Smooth muscle cell (in vitro differentiated cells): ENCODE measurements around the gene MBOAT1. TPM values are rescaled to one million over a fixed set of nuclear protein-coding genes. Genes with fewer than 3 reads are reported as not detected.
A peak's percentile ranks its signal among the peaks of the same experiment; 100 is the strongest.

Experiments used
- DNase-seq: peaks from one replicate; lab custom pipeline; 2025; ENCODE audit not compliant: unreplicated experiment; lab: John Stamatoyannopoulos, UW
- H2AFZ ChIP-seq: fragments of 200-600 bp; sonication (generic); 2 replicates; pipeline ENCODE4 v1.6.0; 2016; ENCODE audit warnings: antibody characterized with exemption, low read depth, mild to moderate bottlenecking
- H3F3A ChIP-seq: fragments of 200-600 bp; sonication (generic); 2 replicates; pipeline ENCODE4 v1.6.0; 2017; ENCODE audit warnings: antibody characterized with exemption, low read depth
- H3K27ac ChIP-seq: fragments of 200-600 bp; sonication (generic); 2 replicates; pipeline ENCODE4 v1.5.1; 2016; ENCODE audit warnings: low read depth, mild to moderate bottlenecking
- H3K27me3 ChIP-seq: fragments of 200-600 bp; sonication (generic); 2 replicates; pipeline ENCODE4 v1.6.1; 2016; ENCODE audit warnings: low read depth, mild to moderate bottlenecking
- H3K36me3 ChIP-seq: fragments of 200-600 bp; sonication (generic); 2 replicates; pipeline ENCODE4 v1.5.1; 2016; ENCODE audit warnings: low read depth
- H3K4me1 ChIP-seq: fragments of 200-600 bp; sonication (generic); 2 replicates; pipeline ENCODE4 v1.5.1; 2016; ENCODE audit warnings: low read depth
- H3K4me2 ChIP-seq: fragments of 200-600 bp; sonication (generic); 2 replicates; pipeline ENCODE4 v1.6.0; 2016; ENCODE audit warnings: mild to moderate bottlenecking
- H3K4me3 ChIP-seq: fragments of 200-600 bp; sonication (generic); 2 replicates; pipeline ENCODE4 v1.5.1; 2016; ENCODE audit warnings: mild to moderate bottlenecking
- H3K79me2 ChIP-seq: fragments of 200-600 bp; sonication (generic); 2 replicates; pipeline ENCODE4 v1.6.0; 2016; ENCODE audit warnings: low read depth, mild to moderate bottlenecking
- H3K9ac ChIP-seq: fragments of 200-600 bp; sonication (generic); 2 replicates; pipeline ENCODE4 v1.6.0; 2016; ENCODE audit warnings: low read depth
- H3K9me3 ChIP-seq: fragments of 200-600 bp; sonication (generic); replicated peaks from 2 replicates; pipeline ENCODE4 v1.5.1; 2016; ENCODE audit warnings: low read depth
- H4K20me1 ChIP-seq: fragments of 200-600 bp; sonication (generic); 2 replicates; pipeline ENCODE4 v1.6.0; 2016; ENCODE audit warnings: low read depth
- WGBS: methylation state at CpG from one replicate; pipeline ENCODE4 v1.1.7; 2016; ENCODE audit warnings: low lambda C conversion rate; 5-methylcytosine and 5-hydroxymethylcytosine counted together
- polyA plus RNA-seq: library from polyadenylated mRNA; unstranded; fragments of >200 nt; fragmentation: Nextera tagmentation; extraction: Ambion mirVana; gene quantifications from 2 replicates; pipeline ENCODE4 v1.2.1, GENCODE V29; 2016
- total RNA-seq: library from RNA; depleted of rRNA; stranded (reverse); fragments of >200 nt; gene quantifications from 2 replicates; pipeline ENCODE4 v1.2.3, GENCODE V29; 2014
- TF ChIP-seq, protein P1 (sequence below): fragments of 200-600 bp; sonication (generic); IDR thresholded peaks from 2 replicates; pipeline ENCODE4 v1.5.1; 2017; ENCODE audit warnings: borderline replicate concordance, mild to moderate bottlenecking, antibody characterized with exemption; ENCODE audit not compliant: insufficient read depth, poor library complexity, severe bottlenecking

MBOAT1 gene
- total and polyA plus RNA-seq, 2 experiments from 2014 or later, result 0.73 to 2.5 TPM

- no peaks in the 10 kb centered on the region for H3K36me3 ChIP-seq
- no peak overlapping the region for H2AFZ ChIP-seq
- TF ChIP-seq, protein P1, sequence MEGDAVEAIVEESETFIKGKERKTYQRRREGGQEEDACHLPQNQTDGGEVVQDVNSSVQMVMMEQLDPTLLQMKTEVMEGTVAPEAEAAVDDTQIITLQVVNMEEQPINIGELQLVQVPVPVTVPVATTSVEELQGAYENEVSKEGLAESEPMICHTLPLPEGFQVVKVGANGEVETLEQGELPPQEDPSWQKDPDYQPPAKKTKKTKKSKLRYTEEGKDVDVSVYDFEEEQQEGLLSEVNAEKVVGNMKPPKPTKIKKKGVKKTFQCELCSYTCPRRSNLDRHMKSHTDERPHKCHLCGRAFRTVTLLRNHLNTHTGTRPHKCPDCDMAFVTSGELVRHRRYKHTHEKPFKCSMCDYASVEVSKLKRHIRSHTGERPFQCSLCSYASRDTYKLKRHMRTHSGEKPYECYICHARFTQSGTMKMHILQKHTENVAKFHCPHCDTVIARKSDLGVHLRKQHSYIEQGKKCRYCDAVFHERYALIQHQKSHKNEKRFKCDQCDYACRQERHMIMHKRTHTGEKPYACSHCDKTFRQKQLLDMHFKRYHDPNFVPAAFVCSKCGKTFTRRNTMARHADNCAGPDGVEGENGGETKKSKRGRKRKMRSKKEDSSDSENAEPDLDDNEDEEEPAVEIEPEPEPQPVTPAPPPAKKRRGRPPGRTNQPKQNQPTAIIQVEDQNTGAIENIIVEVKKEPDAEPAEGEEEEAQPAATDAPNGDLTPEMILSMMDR, result no peak
- no peaks in the 10 kb centered on the region for H3F3A ChIP-seq
- no peak for DNase-seq
- peak overlapping the region; percentile 79 for H3K27ac ChIP-seq
- no peaks in the 10 kb centered on the region for H3K4me1 ChIP-seq
- 82% methylated on average over 7 of the region's 7 CpGs for WGBS
- no peak overlapping the region for H3K4me2 ChIP-seq
- H3K9me3 ChIP-seq, result no peaks in the 10 kb centered on the region
- H3K4me3 ChIP-seq, result no peak overlapping the region
- H3K9ac ChIP-seq, result no peak overlapping the region
- H3K27me3 ChIP-seq, result no peaks in the 10 kb centered on the region
- H4K20me1 ChIP-seq, result no peaks in the 10 kb centered on the region
- no peaks in the 10 kb centered on the region for H3K79me2 ChIP-seq
Observed at GRCh38 chr6:20129290-20130088, 82.8 kb downstream of the MBOAT1 start.

- 96% methylated on average over 3 of the region's 3 CpGs for WGBS
- DNase-seq, result no peak
- Histone ChIP-seq H3K4me2 (no peak overlapping the region), H3K27me3 (no peaks in the 10 kb centered on the region), H3K36me3 (no peaks in the 10 kb centered on the region), H3K9me3 (no peaks in the 10 kb centered on the region), H3F3A (no peaks in the 10 kb centered on the region), H2AFZ (no peak overlapping the region), H3K4me1 (no peaks in the 10 kb centered on the region), H3K79me2 (no peaks in the 10 kb centered on the region), H3K27ac (no peak overlapping the region), H3K9ac (no peak overlapping the region), H3K4me3 (no peak overlapping the region), H4K20me1 (no peaks in the 10 kb centered on the region)
- TF ChIP-seq, protein P1, result no peak
Observed at GRCh38 chr6:20128018-20128417, 84.3 kb downstream of the MBOAT1 start.

DNA sequence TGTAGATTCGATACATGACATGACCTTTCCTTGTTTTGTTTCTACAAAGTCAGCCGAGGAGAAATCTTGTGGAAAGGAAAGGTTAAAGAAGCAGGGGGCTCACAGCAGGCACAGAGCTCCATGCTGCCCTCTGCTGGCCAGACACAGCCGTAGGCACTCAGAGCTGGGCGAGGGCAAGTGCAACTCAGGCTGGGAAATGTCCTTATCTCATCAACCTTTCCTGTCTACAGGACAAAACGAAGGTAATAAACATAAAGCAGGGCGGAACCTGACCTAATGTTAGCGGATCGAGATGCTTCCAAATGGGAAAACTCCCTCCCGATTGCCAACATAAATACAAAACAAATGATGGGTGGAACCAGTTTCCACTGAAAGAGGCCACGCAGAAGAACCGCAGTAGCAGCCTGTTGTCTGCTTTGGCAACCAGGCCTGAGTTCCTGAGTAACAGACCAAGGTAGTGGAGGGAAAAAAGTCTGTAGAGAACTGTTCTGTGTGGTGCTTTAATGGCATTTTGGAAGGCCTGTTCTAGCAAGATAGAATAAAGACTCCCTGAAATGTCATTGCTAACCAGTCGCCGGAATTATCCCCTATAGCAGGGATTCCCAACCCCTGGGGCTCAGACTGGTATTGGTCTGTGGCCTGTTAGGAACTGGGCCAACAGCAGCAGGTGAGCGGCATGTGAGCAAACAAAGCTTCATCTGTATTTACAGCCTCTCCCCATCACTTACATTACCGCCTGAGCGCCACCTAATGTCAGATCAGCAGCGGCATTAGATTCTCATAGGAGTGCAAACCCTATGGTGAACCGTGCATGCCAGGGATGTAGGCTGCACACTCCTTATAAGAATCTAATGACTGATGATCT lies 85.2 kb downstream of the MBOAT1 start:
- Histone ChIP-seq H4K20me1 (no peaks in the 10 kb centered on the region), H3F3A (no peaks in the 10 kb centered on the region), H3K4me3 (peak overlapping the region; percentile 1), H3K4me2 (no peak overlapping the region), H3K27ac (no peak overlapping the region), H3K79me2 (no peaks in the 10 kb centered on the region), H3K9ac (no peak overlapping the region), H2AFZ (peak overlapping the region; percentile 59), H3K36me3 (no peaks in the 10 kb centered on the region), H3K4me1 (no peaks in the 10 kb centered on the region), H3K27me3 (no peaks in the 10 kb centered on the region), H3K9me3 (no peaks in the 10 kb centered on the region)
- WGBS, result 47% methylated on average over 18 of the region's 18 CpGs
- TF ChIP-seq, protein P1, result peak; percentile 93
- peak; percentile 7 for DNase-seq
